Measurements from ENCODE around the gene C1orf21. TPM values are rescaled to one million over a fixed set of nuclear protein-coding genes. Genes with fewer than 3 reads are reported as not detected.

C1orf21 gene
- polyA plus RNA-seq, 1 donor (not counting 4 experiments of a cell fraction or from before 2014, with no cell fraction given): 44.3 TPM

GRCh38 chr1:184604152-184604900 lies 217.5 kb downstream of the C1orf21 start:
- Histone ChIP-seq H2AFZ (ENCODE audit: control insufficient read depth, low read length) (no peak overlapping the region), H3K4me3 (ENCODE audit: control insufficient read depth in 2 of 3, extremely low read depth in 1 of 3, insufficient read depth in 2 of 3, low read depth in 1 of 3, low read length in 3 of 3) (no peak overlapping the region), H3K9ac (ENCODE audit: control insufficient read depth, extremely low read depth, insufficient read depth, low read length) (no peak overlapping the region), H3K9me3 (ENCODE audit: control insufficient read depth, low read depth, low read length) (no peaks in the 10 kb centered on the region), H3K4me2 (ENCODE audit: control insufficient read depth, extremely low read depth, insufficient read depth, low read depth, low read length) (no peak overlapping the region), H4K20me1 (ENCODE audit: control insufficient read depth, extremely low read depth, insufficient read depth, low read length) (no peaks in the 10 kb centered on the region), H3K36me3 (ENCODE audit: control insufficient read depth in 2 of 2, extremely low read depth in 1 of 2, insufficient read depth in 2 of 2, low read length in 2 of 2) (no peaks in the 10 kb centered on the region), H3K79me2 (ENCODE audit: control insufficient read depth, insufficient read depth, low read length) (no peaks in the 10 kb centered on the region), H3K27me3 (ENCODE audit: control insufficient read depth, extremely low read depth, insufficient read depth, low read length) (no peaks in the 10 kb centered on the region), H3K4me1 (ENCODE audit: control insufficient read depth, extremely low read depth, insufficient read depth, low read length) (no peaks in the 10 kb centered on the region), H3K27ac (ENCODE audit: control insufficient read depth, insufficient read depth, low read length) (no peak overlapping the region), H3K9me1 (ENCODE audit: control insufficient read depth, extremely low read depth, insufficient read depth, low read length) (no peaks in the 10 kb centered on the region)
- dilution Hi-C loops (cut with MboI; ENCODE audit: extremely low pct_ligation_motif_present, low sequenced_read_pairs): no loop called here
- peak; percentile 48 for FAIRE-seq
- DNase-seq (ENCODE audit: low read depth, low spot score): no peak
- TF ChIP-seq CTCF (optimal IDR thresholded peaks at IDR 0.05 in 1 of 3, IDR thresholded peaks at IDR 0.05 in 1 of 3, conservative IDR thresholded peaks at IDR 0.05 in 1 of 3; ENCODE audit: extremely low read depth in 1 of 3, insufficient read depth in 2 of 3, low read length in 3 of 3) (no peak), EZH2 (IDR thresholded peaks at IDR 0.05; ENCODE audit: low read length) (no peak)

GRCh38 chr1:184605941-184606340 lies 219.1 kb downstream of the C1orf21 start:
- Histone ChIP-seq H3K9me1 (ENCODE audit: control insufficient read depth, extremely low read depth, insufficient read depth, low read length) (no peaks in the 10 kb centered on the region), H2AFZ (ENCODE audit: control insufficient read depth, low read length) (no peak overlapping the region), H3K36me3 (ENCODE audit: control insufficient read depth in 2 of 2, extremely low read depth in 1 of 2, insufficient read depth in 2 of 2, low read length in 2 of 2) (no peaks in the 10 kb centered on the region), H3K27me3 (ENCODE audit: control insufficient read depth, extremely low read depth, insufficient read depth, low read length) (no peaks in the 10 kb centered on the region), H3K4me3 (ENCODE audit: control insufficient read depth in 2 of 3, extremely low read depth in 1 of 3, insufficient read depth in 2 of 3, low read depth in 1 of 3, low read length in 3 of 3) (no peak overlapping the region), H3K79me2 (ENCODE audit: control insufficient read depth, insufficient read depth, low read length) (no peaks in the 10 kb centered on the region), H3K4me1 (ENCODE audit: control insufficient read depth, extremely low read depth, insufficient read depth, low read length) (no peaks in the 10 kb centered on the region), H4K20me1 (ENCODE audit: control insufficient read depth, extremely low read depth, insufficient read depth, low read length) (no peaks in the 10 kb centered on the region), H3K4me2 (ENCODE audit: control insufficient read depth, extremely low read depth, insufficient read depth, low read depth, low read length) (no peak overlapping the region), H3K9me3 (ENCODE audit: control insufficient read depth, low read depth, low read length) (no peaks in the 10 kb centered on the region), H3K27ac (ENCODE audit: control insufficient read depth, insufficient read depth, low read length) (no peak overlapping the region), H3K9ac (ENCODE audit: control insufficient read depth, extremely low read depth, insufficient read depth, low read length) (no peak overlapping the region)
- dilution Hi-C loops (cut with MboI; ENCODE audit: extremely low pct_ligation_motif_present, low sequenced_read_pairs): no loop called here
- FAIRE-seq: no peak
- no peak for DNase-seq (ENCODE audit: low read depth, low spot score)
- TF ChIP-seq EZH2 (IDR thresholded peaks at IDR 0.05; ENCODE audit: low read length) (no peak), CTCF (optimal IDR thresholded peaks at IDR 0.05 in 1 of 3, IDR thresholded peaks at IDR 0.05 in 1 of 3, conservative IDR thresholded peaks at IDR 0.05 in 1 of 3; ENCODE audit: extremely low read depth in 1 of 3, insufficient read depth in 2 of 3, low read length in 3 of 3) (no peak)
